HG03521 (cell line): ENCODE results near the gene IGFBP6.

Experiments
- ATAC-seq: cut with Tn5 transposase; IDR thresholded peaks from one replicate; pipeline ENCODE4 v1.9.1; 2021; ENCODE audit warnings: mild to moderate bottlenecking, moderate library complexity; ENCODE audit not compliant: unreplicated experiment

The IGFBP6 gene

GRCh38 chr12:53115112-53115890 is 17.8 kb downstream of the IGFBP6 start:
- no peak for ATAC-seq

GRCh38 chr12:53115891-53116648 is 18.6 kb downstream of the IGFBP6 start:
- no peak for ATAC-seq

GRCh38 chr12:53118751-53119300 is 21.4 kb downstream of the IGFBP6 start:
- no peak for ATAC-seq

- no peak for ATAC-seq
Observed at GRCh38 chr12:53120685-53121525, 23.4 kb downstream of the IGFBP6 start.

- no peak for ATAC-seq
Observed at GRCh38 chr12:53122961-53123468, 25.5 kb downstream of the IGFBP6 start.

- ATAC-seq = no peak
Observed at GRCh38 chr12:53123578-53124351, 26.3 kb downstream of the IGFBP6 start.

GRCh38 chr12:53124352-53124723 is 26.9 kb downstream of the IGFBP6 start:
- ATAC-seq = no peak

GRCh38 chr12:53127169-53127568 is 29.7 kb downstream of the IGFBP6 start:
- ATAC-seq = no peak

- ATAC-seq = no peak
Observed at GRCh38 chr12:53128780-53129569, 31.5 kb downstream of the IGFBP6 start.

- no peak for ATAC-seq
Observed at GRCh38 chr12:53131844-53132243, 34.4 kb downstream of the IGFBP6 start.

GRCh38 chr12:53133722-53134121 is 36.3 kb downstream of the IGFBP6 start:
- ATAC-seq = no peak

- no peak for ATAC-seq
Observed at GRCh38 chr12:53143355-53143754, 45.9 kb downstream of the IGFBP6 start.

- no peak for ATAC-seq
Observed at GRCh38 chr12:53145383-53146260, 48.2 kb downstream of the IGFBP6 start.

- no peak for ATAC-seq
Observed at GRCh38 chr12:53147181-53147580, 49.7 kb downstream of the IGFBP6 start.

- no peak for ATAC-seq
Observed at GRCh38 chr12:53147653-53148052, 50.2 kb downstream of the IGFBP6 start.

GRCh38 chr12:53151039-53151438 is 53.6 kb downstream of the IGFBP6 start:
- no peak for ATAC-seq
